Stomach smooth muscle (tissue), 2 donors: ENCODE measurements around the gene IBA57.
"Not testable (repeated sequence)": the region's sequence is repeated elsewhere in the genome, so short reads cannot be mapped to it uniquely, and the experiment has no call there.

Experiments
- H3K27ac ChIP-seq: one replicate; pipeline ENCODE4 v1.7.0; 2013; ENCODE audit warnings: mild to moderate bottlenecking, low read length, inconsistent platforms
- H3K27me3 ChIP-seq, 2 donors: one replicate each; pipeline ENCODE4 v1.7.0; 2013; ENCODE audit warnings: low read length in 2 of 2; ENCODE audit not compliant: insufficient read depth in 2 of 2, control insufficient read depth in 1 of 2
- H3K36me3 ChIP-seq, 2 donors: one replicate each; pipeline ENCODE4 v1.7.0; 2013; ENCODE audit warnings: low read length in 2 of 2; ENCODE audit not compliant: control insufficient read depth in 2 of 2, insufficient read depth in 2 of 2
- H3K4me1 ChIP-seq: one replicate; pipeline ENCODE4 v1.7.0; 2013; ENCODE audit warnings: low read length; ENCODE audit not compliant: control insufficient read depth, insufficient read depth
- H3K4me3 ChIP-seq, 2 donors: one replicate each; pipeline ENCODE4 v1.7.0; 2013; ENCODE audit warnings: low read length in 2 of 2
- H3K9ac ChIP-seq, 2 donors: one replicate each; pipeline ENCODE4 v1.7.0; 2013; ENCODE audit warnings: low read length in 2 of 2, mild to moderate bottlenecking in 1 of 2
- H3K9me3 ChIP-seq, 2 donors: one replicate each; pipeline ENCODE4 v1.7.0; 2013; ENCODE audit warnings: low read length in 2 of 2; ENCODE audit not compliant: control insufficient read depth in 2 of 2
- donor health status: healthy.
- donor health status: Pancreatic carcinoma.

The IBA57 gene

DNA sequence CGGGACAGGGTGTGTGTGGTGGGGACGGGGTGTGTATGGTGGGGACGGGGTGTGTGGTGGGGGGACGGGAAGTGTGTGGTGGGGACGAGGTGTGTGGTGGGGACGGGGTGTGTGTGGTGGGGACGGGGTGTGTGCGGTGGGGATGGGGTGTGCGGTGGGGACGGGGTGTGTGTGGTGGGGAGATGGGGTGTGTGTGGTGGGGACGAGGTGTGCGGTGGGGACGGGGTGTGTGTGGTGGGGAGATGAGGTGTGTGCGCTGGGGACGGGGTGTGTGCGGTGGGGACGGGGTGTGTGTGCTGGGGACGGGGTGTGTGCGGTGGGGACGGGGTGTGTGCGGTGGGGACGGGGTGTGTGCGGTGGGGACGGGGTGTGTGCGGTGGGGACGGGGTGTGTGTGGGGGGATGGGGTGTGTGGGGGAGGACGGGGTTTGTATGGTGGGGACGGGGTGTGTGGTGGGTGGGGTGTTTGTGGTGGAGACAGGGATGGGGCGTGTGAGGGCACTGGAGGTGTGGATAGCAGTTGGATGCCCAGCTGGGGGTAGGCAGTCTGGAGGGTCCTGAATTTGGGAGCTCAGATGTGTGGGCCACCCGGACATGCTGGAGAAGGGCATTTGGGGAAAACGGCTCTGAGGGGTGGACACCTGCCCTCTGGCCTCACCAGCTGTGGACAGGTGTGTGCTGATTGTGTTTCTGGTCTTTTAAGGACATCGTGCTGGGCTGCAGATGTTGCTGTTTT lies 16.9 kb downstream of the IBA57 start:
- H3K4me1 ChIP-seq, result no peaks in the 10 kb centered on the region
- H3K4me3 ChIP-seq, result no peak overlapping the region
- H3K36me3 ChIP-seq, result peaks cover 0 to 3% of the 10 kb centered on the region in 2 donors
- H3K9me3 ChIP-seq, result no peaks in the 10 kb centered on the region
- no peaks in the 10 kb centered on the region for H3K27me3 ChIP-seq
- no peak overlapping the region for H3K27ac ChIP-seq
- no peak overlapping the region for H3K9ac ChIP-seq

DNA sequence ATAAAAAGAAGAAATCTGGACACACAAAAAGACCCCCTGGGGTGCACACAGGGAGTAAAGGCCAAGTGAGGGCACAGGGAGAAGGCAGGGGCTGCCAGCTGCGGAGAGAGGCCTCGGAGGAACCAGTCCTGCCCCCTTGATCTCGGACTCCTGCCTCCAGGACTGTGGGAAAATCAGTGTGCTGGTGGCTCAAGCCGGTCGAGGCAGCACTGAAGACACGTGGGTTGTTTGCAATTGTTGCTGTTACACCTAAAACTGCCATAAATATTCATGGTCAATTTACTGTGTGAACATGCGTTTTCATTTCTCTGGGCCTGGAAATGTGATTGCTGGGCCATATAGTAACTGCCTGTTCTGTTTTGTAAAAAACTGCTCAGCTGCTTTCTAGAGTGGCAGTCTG lies 18.5 kb downstream of the IBA57 start:
- no peak overlapping the region for H3K9ac ChIP-seq
- no peak overlapping the region for H3K27ac ChIP-seq
- H3K9me3 ChIP-seq, result no peaks in the 10 kb centered on the region
- no peaks in the 10 kb centered on the region for H3K4me1 ChIP-seq
- H3K27me3 ChIP-seq, result no peaks in the 10 kb centered on the region
- peaks cover 0 to 3% of the 10 kb centered on the region in 2 donors for H3K36me3 ChIP-seq
- no peak overlapping the region for H3K4me3 ChIP-seq

DNA sequence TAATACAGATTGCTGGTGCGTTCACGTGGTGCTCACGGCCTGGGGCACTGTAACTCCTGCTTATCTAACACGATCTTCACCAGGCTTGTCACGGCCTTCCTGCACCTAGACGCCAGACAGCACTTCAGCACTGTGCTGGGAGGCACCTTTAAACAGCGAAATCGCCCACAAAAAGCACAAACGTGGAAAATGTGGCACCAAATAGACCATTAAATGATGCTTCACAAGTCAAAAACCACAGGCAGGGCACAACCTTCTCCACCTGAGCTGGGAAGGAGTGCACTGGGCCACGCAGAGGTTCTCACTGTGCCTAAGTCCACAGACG lies 20.0 kb downstream of the IBA57 start:
- H3K27me3 ChIP-seq, result no peaks in the 10 kb centered on the region
- no peak overlapping the region for H3K9ac ChIP-seq
- no peak overlapping the region for H3K27ac ChIP-seq
- peaks cover 0 to 3% of the 10 kb centered on the region in 2 donors for H3K36me3 ChIP-seq
- no peaks in the 10 kb centered on the region for H3K4me1 ChIP-seq
- H3K4me3 ChIP-seq, result no peak overlapping the region
- no peaks in the 10 kb centered on the region for H3K9me3 ChIP-seq

DNA sequence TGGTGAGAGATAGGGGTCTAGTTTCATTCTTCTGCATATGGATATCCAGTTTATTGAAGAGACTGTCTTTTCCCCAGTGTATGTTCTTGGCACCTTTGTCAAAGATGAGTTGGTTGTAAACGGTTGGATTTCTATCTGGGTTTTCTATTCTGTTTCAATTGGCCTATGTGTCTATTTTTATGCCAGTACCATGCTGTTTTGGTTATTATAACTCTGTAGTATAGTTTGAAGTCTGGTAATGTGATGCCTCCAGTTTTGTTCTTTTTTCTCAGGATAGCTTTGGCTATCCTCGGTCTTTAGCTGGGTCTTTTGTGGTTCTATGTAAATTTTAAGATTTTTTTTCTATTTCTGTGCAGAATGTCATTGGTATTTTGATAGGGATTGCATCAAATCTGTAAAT lies 22.6 kb downstream of the IBA57 start:
- not testable (repeated sequence) for H3K27me3 ChIP-seq, H3K4me1 ChIP-seq, H3K27ac ChIP-seq, H3K9ac ChIP-seq, H3K36me3 ChIP-seq, H3K9me3 ChIP-seq, H3K4me3 ChIP-seq

DNA sequence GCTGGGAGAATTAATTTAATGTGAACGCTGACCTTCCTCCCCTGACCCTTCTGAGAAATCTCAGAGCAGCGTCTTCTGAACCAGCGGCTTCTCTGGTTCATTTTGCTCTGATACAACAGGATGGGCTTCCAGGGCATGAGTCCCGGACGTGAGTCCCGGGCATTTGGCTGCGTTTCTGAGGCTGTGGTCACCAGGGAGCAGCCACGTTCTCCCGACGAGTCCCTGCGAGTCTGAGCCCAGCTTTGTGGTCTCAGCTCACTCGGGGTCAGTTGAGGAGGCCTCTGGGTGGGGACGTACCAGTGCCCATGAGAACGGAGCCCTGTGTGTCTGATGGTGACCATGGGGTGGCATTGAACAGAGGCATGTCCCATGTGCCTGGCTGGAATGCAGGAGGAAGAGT lies 24.6 kb downstream of the IBA57 start:
- H3K9ac ChIP-seq, result no peak overlapping the region
- H3K27me3 ChIP-seq, result no peaks in the 10 kb centered on the region
- H3K4me3 ChIP-seq, result no peak overlapping the region
- peaks cover 0 to 5% of the 10 kb centered on the region in 2 donors for H3K36me3 ChIP-seq
- H3K4me1 ChIP-seq, result no peaks in the 10 kb centered on the region
- no peaks in the 10 kb centered on the region for H3K9me3 ChIP-seq
- no peak overlapping the region for H3K27ac ChIP-seq

DNA sequence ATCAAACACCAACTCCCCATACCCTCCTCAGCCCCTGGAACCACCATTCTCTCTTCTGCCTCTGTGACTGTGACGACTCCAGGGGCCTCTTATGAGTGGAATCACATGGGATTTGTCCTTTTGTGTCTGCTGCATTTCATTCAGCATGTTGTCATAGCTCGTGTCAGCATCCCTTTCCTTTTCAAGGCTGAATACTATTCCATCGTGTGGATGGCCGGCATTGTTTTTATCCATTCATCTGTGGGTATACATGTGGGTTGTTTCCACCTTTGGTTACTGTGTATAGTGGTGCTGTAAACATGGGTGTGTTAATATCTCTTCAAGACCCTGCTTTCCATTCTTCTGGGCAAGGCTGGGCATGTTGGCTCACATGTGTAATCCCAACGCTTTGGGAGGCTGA lies 25.2 kb downstream of the IBA57 start:
- H3K9ac ChIP-seq, result no peak overlapping the region
- no peak overlapping the region for H3K4me3 ChIP-seq
- no peaks in the 10 kb centered on the region for H3K27me3 ChIP-seq
- H3K27ac ChIP-seq, result no peak overlapping the region
- H3K9me3 ChIP-seq, result no peaks in the 10 kb centered on the region
- peaks cover 0 to 2% of the 10 kb centered on the region in 2 donors for H3K36me3 ChIP-seq
- no peaks in the 10 kb centered on the region for H3K4me1 ChIP-seq

DNA sequence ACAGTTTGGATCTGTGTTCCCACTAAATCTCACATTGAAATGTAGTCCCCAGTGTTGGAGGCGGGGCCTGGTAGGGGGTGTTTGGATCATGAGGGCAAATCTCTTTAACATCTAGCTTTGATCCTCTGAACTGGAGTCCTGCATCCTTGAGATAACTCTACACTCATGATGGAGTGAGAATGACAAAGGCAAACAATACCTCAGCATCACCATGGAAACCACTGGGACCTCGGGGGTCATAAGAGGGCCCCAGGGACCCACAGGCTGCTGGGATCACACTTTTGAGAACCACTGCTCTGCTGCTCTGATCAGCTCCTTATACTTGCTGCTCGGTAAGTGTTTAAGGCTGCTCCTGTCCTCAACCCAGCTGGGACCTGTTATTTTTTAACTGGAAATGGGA lies 28.8 kb downstream of the IBA57 start:
- Histone ChIP-seq H3K27me3 (no peaks in the 10 kb centered on the region), H3K27ac (no peak overlapping the region), H3K9me3 (peaks cover 5 to 6% of the 10 kb centered on the region in 2 donors), H3K9ac (no peak overlapping the region), H3K4me1 (no peaks in the 10 kb centered on the region), H3K36me3 (peaks cover 0 to 5% of the 10 kb centered on the region in 2 donors), H3K4me3 (no peak overlapping the region)

DNA sequence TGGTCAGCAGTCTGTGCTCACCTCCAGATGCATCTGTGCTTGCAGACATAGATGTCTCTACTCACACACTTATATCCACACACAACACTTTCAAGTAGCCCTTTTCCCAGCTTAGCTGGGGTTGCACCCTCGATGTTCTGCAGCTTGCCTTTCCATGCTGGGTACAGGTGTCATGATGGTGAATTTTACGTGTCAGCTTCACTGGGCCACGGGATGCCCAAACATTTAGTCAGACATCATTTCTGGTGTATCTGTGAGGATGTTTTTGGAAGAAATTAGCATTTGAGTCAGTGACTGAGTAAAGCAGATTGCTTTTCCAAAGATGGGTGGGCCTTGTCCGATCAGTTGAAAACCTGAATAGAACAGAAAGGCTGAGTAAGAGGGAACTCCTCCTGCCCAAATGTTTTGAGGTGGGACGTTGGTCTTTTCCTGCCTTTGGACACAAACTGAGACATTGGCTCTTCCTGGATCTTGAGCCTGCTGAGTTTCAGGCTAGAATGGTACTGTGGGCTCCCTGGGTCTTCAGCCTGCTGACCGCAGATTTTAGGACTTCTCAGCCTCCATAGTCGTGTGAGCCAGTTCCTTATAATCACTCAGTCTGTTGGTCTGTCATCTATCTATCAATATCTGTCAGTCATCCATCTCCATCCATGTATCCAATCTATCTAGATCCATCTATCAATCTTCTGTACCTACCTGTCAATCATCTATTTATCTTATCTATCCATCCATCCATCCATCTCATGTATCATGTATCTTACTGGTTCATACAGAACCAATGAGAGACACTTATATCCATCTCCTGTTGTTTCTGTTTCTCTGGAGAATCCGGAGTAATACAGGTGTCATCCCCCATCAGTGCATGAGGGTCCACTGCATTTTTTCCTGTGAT lies 29.6 kb downstream of the IBA57 start:
- no peak overlapping the region for H3K4me3 ChIP-seq
- no peak overlapping the region for H3K9ac ChIP-seq
- H3K27ac ChIP-seq, result no peak overlapping the region
- peaks cover 0 to 5% of the 10 kb centered on the region in 2 donors for H3K36me3 ChIP-seq
- peaks cover 6% of the 10 kb centered on the region in 2 donors for H3K9me3 ChIP-seq
- H3K4me1 ChIP-seq, result no peaks in the 10 kb centered on the region
- no peaks in the 10 kb centered on the region for H3K27me3 ChIP-seq

DNA sequence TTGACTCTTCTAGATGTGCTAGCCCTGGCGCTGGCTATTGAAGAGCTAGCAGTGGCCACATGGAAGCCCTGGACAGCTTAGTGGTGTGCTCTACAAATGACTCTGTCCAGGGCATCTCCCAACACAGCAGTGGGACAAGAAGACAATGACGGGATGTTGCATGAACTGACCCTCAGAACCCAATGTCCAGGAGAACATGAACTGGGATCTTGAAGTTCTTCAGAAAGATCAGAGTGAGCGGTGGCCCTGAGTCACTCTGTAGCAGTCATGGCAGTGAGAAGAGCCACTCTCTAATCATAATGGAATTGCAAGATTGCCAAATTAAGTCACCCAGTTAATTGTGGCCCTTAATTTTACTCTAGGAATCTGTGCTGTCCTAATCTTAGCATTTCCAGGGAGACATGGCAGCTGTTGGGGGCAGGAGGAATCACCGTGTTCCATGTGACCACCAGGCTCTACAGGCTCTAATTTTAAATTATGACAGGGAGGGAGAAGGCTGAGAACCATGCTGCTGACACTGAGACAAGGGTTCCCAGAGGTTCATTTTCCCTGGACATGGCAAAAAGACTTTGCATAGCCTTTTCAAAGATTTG lies 32.0 kb downstream of the IBA57 start:
- Histone ChIP-seq H3K27me3 (no peaks in the 10 kb centered on the region), H3K9me3 (peaks cover 6% of the 10 kb centered on the region in 2 donors), H3K27ac (no peak overlapping the region), H3K9ac (no peak overlapping the region), H3K4me3 (no peak overlapping the region), H3K36me3 (peaks cover 0 to 5% of the 10 kb centered on the region in 2 donors), H3K4me1 (no peaks in the 10 kb centered on the region)

DNA sequence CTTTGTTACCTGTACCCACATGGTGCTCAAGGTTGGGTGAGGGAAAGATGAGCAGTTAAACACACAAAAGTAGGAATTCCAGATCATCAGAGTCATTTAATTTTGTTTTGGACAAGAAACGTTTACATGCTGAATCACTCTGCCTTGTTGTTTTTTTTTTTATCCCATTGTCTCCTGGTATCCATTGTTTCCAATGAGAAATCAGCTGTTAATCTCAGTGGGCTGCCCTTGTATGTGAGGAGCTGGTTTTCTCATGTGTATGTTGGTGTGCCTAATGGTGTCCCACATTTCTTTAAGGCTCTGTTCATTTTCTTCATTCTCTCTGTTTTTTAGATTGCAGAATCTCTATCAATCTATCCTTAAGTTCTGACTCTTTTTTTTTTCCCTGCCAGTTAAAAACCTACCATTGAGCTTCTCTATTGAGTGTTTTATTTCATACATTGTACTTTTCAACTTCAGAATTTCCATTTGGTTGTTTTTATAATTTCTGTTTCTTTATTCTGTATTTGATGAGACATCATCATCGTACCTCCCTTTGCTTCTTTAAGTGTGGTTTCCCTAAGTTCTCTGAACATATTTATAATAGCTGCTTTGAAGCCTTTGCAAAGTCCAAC lies 33.5 kb downstream of the IBA57 start:
- Histone ChIP-seq H3K27ac (no peak overlapping the region), H3K27me3 (no peaks in the 10 kb centered on the region), H3K4me1 (no peaks in the 10 kb centered on the region), H3K4me3 (no peak overlapping the region), H3K36me3 (peaks cover 0 to 5% of the 10 kb centered on the region in 2 donors), H3K9ac (no peak overlapping the region), H3K9me3 (peaks cover 6% of the 10 kb centered on the region in 2 donors)
